CD4-positive, alpha-beta T cell treated with Interleukin-17A for 1 hour (primary cell): Measurements from ENCODE around the gene PODNL1.
A peak's percentile ranks its signal among the peaks of the same experiment; 100 is the strongest.

Experiments used
- DNase-seq: peaks from one replicate; pipeline ENCODE4 v3.0.0-alpha.2; 2020

The PODNL1 gene

DNA sequence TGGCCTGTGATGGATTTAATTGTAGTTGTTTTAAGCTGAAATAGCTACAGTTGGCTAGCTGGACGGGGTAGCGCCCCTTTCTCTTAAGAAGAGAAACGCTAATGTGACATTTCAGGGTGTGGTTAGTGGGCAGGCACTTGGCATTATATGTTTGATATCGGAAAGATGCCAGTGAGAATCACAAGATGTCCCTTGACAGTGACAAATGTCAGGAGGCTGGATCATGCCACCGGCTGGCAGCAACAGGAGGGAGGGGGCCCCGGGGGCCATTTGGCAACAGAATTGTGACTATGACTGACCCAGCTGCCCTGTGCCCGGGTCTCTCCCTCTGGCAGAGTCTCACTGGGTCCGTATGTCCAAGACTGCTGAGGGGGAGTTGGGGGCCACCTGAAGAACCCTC lies 18.8 kb upstream of the PODNL1 start:
- DNase-seq, result no peak

DNA sequence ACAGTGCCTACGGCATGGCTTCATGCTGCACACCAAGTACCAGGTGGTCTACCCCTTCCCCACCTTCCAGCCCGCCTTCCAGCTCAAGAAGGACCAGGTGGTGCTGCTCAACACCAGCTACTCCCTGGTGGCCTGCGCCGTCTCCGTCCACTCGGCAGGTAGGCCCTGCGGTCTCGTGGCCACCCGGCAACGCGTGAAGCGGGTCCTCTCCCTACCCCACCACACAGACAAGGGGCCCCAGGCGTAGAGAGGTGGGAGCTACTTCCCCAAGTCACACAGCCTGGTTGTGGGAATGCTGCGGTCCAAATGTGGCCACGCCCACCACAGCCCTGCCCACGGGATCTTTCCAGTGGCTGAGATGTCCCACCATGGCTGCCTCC lies 18.1 kb upstream of the PODNL1 start:
- no peak for DNase-seq

GRCh38 chr19:13955662-13956364 lies 17.6 kb upstream of the PODNL1 start:
- DNase-seq, result no peak

- DNase-seq, result no peak
These were observed 16.0 kb upstream of the PODNL1 start for GRCh38 chr19:13954185-13954584.

GRCh38 chr19:13952931-13953531 lies 14.8 kb upstream of the PODNL1 start:
- peak; percentile 16 for DNase-seq

DNA sequence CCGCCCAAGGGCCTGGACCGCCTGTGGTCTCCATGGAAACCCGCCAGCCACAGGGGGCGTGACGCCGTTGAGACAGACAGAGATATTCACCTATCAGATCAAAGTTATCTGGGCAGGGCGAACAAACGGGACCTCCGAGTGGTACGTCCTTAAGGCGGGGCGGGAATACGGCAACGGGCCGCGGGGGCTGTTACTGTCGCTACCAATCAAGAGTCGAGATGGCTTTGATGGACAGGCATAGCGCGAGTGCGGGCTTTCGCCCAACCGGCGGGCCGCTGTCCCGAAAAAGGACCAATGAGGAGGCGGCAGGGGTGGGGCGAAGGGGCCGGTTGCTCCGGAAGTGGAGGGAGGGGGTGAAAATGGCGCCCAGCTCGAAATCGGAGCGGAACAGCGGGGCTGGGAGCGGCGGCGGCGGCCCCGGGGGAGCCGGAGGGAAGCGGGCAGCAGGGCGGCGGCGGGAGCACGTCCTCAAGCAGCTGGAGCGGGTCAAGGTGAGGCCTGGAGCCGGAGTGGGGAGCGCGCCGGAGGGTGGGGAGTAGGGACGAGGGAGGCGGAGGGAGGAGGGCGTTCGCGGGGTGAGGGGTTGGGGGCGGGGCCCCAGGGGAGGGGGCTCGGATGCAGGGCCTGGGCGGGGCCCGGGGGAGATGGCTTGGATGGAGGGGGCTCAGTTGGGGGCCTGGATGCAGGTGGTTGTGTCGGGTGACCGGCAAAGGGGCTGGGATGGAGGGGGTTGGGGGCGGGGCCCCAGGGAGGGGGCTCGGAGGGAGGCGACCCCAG lies 14.1 kb upstream of the PODNL1 start, which contains the start of gene DCAF15:
DCAF15 (plus strand) TSS at position 356 of the 777 bp plus-strand sequence; CDS start at position 360, 4 bp downstream.
- peak; percentile 100 for DNase-seq

GRCh38 chr19:13951799-13952153 lies 13.6 kb upstream of the PODNL1 start:
- DNase-seq, result no peak

- no peak for DNase-seq
These were observed 12.8 kb upstream of the PODNL1 start for GRCh38 chr19:13951043-13951442.

GRCh38 chr19:13946414-13946813 lies 8.2 kb upstream of the PODNL1 start:
- no peak for DNase-seq

DNA sequence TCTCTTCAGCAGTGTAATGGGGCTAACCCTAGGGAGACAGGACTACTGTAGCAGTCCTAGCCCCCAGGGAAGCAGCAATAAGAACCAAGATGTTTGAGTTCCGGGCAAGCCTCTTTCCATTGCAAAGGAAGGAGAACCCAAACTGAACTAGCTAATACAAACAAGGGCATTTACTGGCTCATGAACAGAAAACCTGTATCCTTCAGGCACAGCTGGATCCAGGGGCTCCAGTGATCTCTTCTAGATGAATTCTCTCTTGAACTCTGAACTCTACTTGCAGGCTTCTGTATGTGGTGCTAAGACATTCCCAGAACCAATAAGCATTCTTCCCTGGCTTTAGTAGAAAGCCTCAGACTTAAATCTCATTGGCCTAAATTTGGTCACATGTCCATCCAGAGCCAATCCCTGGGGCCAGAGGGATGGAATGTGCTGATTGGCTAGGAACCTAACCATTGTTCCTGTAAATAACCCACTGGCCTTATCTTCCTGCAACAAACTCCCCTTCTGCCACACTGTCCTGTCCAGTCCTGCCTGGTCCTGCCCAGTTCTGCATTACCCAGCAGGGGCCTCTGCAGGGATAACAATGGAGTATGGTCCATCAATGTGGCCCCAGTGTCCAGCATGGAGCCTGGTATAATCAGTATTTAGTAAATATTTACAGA lies 3.9 kb upstream of the PODNL1 start:
- no peak for DNase-seq

DNA sequence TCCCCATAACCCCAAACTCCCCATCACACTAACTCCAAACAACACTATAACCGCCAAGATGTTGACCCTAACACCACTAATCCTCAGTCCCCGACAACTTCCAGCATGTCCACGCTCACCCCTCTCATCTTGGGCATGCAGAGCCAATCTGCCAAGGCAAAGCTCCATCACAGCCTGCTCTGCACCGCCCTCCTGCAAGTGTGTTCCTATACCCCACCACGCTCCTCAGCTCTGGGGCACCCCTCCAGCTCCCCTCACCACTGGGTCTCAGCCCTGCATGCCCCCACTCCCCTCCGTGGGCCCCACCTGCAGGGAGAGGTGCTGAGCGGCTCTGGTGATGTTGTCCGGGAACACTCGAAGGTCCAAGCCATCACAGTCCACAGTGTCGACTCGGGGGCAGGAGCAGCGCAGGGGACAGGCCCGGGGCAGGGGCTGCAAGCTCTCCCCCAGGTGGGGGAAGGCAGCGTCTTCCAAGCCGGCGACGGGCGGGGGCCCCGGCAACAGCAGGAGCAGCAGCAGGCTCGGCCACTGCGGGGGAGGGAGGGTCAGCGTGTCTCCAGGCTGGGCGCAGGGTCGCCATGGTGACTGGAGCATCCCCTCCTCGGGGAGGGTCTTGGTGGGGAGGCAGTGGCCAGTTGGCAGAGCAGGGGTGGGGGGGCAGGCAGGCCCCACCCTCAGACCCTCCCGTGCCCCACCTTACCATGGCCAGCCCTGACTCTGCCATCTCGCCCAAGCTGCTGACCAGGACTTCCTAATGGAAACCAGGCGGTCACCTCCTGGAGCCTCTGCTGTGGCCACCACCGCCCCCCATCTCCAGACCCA lies 527 bp downstream of the PODNL1 start:
- DNase-seq, result no peak

DNA sequence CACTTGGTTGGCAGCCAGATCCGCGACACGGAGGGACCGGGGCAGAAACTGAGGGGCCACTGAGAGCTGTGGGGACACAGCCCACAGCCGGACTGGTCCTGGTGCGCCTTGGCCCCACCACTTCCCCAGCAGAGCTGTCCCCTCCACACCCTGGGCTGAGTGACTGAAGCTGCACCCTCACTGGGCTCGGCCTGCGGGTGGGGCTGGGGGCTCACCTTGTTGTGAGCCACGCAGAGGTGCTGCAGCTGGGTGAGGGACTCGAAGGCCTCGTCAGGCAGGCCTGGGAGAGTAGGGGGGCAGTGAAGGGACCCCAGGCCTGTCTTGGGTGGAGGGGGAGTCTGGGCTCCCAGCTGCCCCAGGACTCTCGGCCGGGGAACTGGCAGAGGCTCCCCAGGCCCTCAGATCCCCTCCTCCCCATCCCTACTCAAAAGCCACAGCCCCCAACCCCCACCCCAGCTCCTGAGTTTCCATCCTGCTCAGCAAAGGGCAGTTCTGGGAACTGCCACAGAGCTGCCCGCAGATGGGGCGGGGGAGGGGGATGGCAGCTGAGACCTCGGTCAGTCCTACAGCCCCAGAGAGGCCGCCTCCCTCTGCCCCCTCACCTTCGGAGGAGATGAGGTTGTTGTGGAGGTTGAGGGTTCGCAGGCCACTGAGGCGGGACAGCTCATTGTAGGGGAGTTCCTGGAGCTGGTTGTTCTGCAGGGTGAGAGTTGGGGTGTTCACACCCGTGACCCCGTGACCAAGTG lies 2.3 kb downstream of the PODNL1 start:
- no peak for DNase-seq

DNA sequence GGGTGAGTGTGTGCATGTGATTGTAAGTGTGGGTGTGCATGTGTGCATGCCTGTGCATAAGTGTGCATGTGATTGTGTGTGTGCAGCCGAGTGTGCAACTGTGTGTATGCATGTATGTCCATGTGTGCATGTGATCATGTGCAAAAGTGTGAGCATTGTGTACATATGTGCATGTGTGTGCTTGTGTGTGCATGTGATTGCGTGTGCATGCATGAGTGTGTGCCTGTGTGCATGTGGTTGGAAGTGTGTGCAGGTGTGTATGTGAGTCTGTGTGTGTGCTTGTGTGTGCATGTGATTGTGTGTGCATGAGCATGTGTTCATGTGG lies 3.5 kb downstream of the PODNL1 start:
- no peak for DNase-seq

DNA sequence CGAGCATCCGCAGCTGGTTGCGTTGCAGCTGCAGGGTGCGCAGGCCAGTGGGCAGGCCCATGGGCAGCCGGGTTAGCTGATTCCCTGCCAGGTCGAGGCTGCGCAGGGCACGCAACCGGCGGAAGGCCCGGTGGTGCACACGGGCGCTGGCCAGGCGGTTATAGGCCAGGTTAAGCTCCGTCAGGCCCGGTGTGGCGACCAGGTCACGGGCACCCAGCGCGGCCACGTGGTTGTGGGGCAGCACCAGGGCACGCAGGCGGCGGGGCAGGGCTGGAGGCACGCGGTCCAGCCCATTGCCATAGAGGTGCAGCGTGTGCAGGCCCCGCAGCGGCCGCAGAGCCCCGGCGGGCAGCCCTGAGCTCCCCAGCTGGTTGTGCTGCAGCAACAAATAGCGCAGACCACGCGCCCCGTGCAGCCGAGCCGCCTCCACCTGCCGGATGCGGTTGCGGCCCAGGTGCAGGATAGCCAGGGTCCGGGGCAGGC lies 5.3 kb downstream of the PODNL1 start:
- DNase-seq, result no peak

GRCh38 chr19:13932149-13932637 lies 6.0 kb downstream of the PODNL1 start:
- no peak for DNase-seq

GRCh38 chr19:13931391-13932148 lies 6.6 kb downstream of the PODNL1 start:
- no peak for DNase-seq

GRCh38 chr19:13930402-13930801 lies 7.8 kb downstream of the PODNL1 start:
- DNase-seq, result no peak

- no peak for DNase-seq
These were observed 8.3 kb downstream of the PODNL1 start for GRCh38 chr19:13929956-13930355.

GRCh38 chr19:13929340-13929739 lies 8.9 kb downstream of the PODNL1 start:
- DNase-seq, result no peak

GRCh38 chr19:13926715-13927114 lies 11.5 kb downstream of the PODNL1 start:
- no peak for DNase-seq

GRCh38 chr19:13926010-13926409 lies 12.2 kb downstream of the PODNL1 start:
- DNase-seq, result no peak
